Cardiac muscle cell (in vitro differentiated cells and primary cell): ENCODE results near the gene CST4. TPM values are rescaled to one million over a fixed set of nuclear protein-coding genes. Genes with fewer than 3 reads are reported as not detected.

Experiments
- DNase-seq, 2 donors: peaks; one replicate each; pipeline versions ENCODE4 v3.0.0 to v3.0.0-alpha.2; 2010 to 2017; ENCODE audit warnings: low read depth in 1 of 2, low spot score in 1 of 2
- H3K27ac ChIP-seq: fragments of 200-600 bp; sonication (generic); 2 replicates; pipeline ENCODE4 v1.5.1; 2016
- H3K27me3 ChIP-seq: fragments of 200-600 bp; sonication (generic); 2 replicates; pipeline ENCODE4 v1.6.0; 2016; ENCODE audit warnings: control low read depth
- H3K36me3 ChIP-seq: fragments of 200-600 bp; sonication (generic); 2 replicates; pipeline ENCODE4 v1.5.1; 2016; ENCODE audit warnings: control low read depth
- H3K4me1 ChIP-seq: fragments of 200-600 bp; sonication (generic); 2 replicates; pipeline ENCODE4 v1.8.1; 2017; ENCODE audit warnings: low read depth, mild to moderate bottlenecking, mixed run types
- H3K4me3 ChIP-seq: fragments of 200-600 bp; sonication (generic); 2 replicates; pipeline ENCODE4 v1.5.1; 2016; ENCODE audit warnings: mild to moderate bottlenecking
- H3K9me3 ChIP-seq: fragments of 200-600 bp; sonication (generic); 2 replicates; pipeline ENCODE4 v1.5.1; 2017; ENCODE audit warnings: low read depth, mild to moderate bottlenecking, control low read depth
- CTCF ChIP-seq: IDR thresholded peaks from 2 replicates; pipeline ENCODE4 v1.5.1; 2012; ENCODE audit warnings: low read depth, mild to moderate bottlenecking, low read length
- polyA plus RNA-seq: library from polyadenylated mRNA; unstranded; fragments of >200 nt; fragmentation: Nextera tagmentation; extraction: Ambion mirVana; gene quantifications from 2 replicates; pipeline ENCODE4 v1.2.1, GENCODE V29; 2016
- total RNA-seq: library from RNA; depleted of rRNA; stranded (reverse); fragments of >200 nt; gene quantifications from 2 replicates; pipeline ENCODE4 v1.2.3, GENCODE V29; 2016

The CST4 gene
- total and polyA plus RNA-seq, 2 experiments from 2014 or later, result not detected

- no peaks in the 10 kb centered on the region for H3K4me1 ChIP-seq
- H3K36me3 ChIP-seq, result no peaks in the 10 kb centered on the region
- no peaks in the 10 kb centered on the region for H3K9me3 ChIP-seq
- no peak for DNase-seq
- H3K27ac ChIP-seq, result no peak overlapping the region
- no peak overlapping the region for H3K4me3 ChIP-seq
- no peak for TF ChIP-seq CTCF
- no peaks in the 10 kb centered on the region for H3K27me3 ChIP-seq
These were observed 47.9 kb downstream of the CST4 start for GRCh38 chr20:23640671-23641667.

- no peak for DNase-seq
- Histone ChIP-seq H3K27me3 (no peaks in the 10 kb centered on the region), H3K36me3 (no peaks in the 10 kb centered on the region), H3K27ac (no peak overlapping the region), H3K9me3 (no peaks in the 10 kb centered on the region), H3K4me3 (no peak overlapping the region), H3K4me1 (no peaks in the 10 kb centered on the region)
- TF ChIP-seq CTCF, result no peak
These were observed 48.7 kb downstream of the CST4 start for GRCh38 chr20:23640018-23640601.

GRCh38 chr20:23639490-23639958, 49.3 kb downstream of the CST4 start:
- TF ChIP-seq CTCF, result no peak
- H3K4me3 ChIP-seq, result no peak overlapping the region
- no peak for DNase-seq
- H3K4me1 ChIP-seq, result no peaks in the 10 kb centered on the region
- H3K27me3 ChIP-seq, result no peaks in the 10 kb centered on the region
- H3K9me3 ChIP-seq, result no peaks in the 10 kb centered on the region
- no peaks in the 10 kb centered on the region for H3K36me3 ChIP-seq
- no peak overlapping the region for H3K27ac ChIP-seq

GRCh38 chr20:23638309-23638708, 50.5 kb downstream of the CST4 start:
- Histone ChIP-seq H3K9me3 (no peaks in the 10 kb centered on the region), H3K27me3 (no peaks in the 10 kb centered on the region), H3K27ac (no peak overlapping the region), H3K4me3 (no peak overlapping the region), H3K36me3 (no peaks in the 10 kb centered on the region), H3K4me1 (no peaks in the 10 kb centered on the region)
- TF ChIP-seq CTCF, result no peak
- no peak for DNase-seq

- Histone ChIP-seq H3K36me3 (no peaks in the 10 kb centered on the region), H3K4me3 (peak within 1 kb of the TSS; percentile 70), H3K27me3 (no peaks in the 10 kb centered on the region), H3K9me3 (no peaks in the 10 kb centered on the region), H3K27ac (no peak within 1 kb of the TSS), H3K4me1 (no peaks in the 10 kb centered on the region)
- peak; percentile 85 to 94 for DNase-seq
- no peak for TF ChIP-seq CTCF
These were observed 51.3 kb downstream of the CST4 start, which contains the start of gene CST3 for GRCh38 chr20:23637282-23638221. TSS of gene CST3 (minus strand) at chr20:23637955. CDS start at chr20:23637862, 93 bp downstream.
